Adipocyte (in vitro differentiated cells): ENCODE data around the gene ZNF322.

Source experiments
- DNase-seq: peaks from one replicate; pipeline ENCODE4 v3.0.0-alpha.2; 2015; ENCODE audit warnings: low read depth
- H3K27me3 ChIP-seq: replicated peaks from 2 replicates; pipeline ENCODE4 v1.7.0; 2013; ENCODE audit warnings: mild to moderate bottlenecking, low read length, moderate library complexity; ENCODE audit not compliant: control insufficient read depth, insufficient read depth
- H3K36me3 ChIP-seq: 2 replicates; pipeline ENCODE4 v1.7.0; 2013; ENCODE audit warnings: low read length, mild to moderate bottlenecking, moderate library complexity; ENCODE audit not compliant: control insufficient read depth, insufficient read depth, severe bottlenecking
- H3K4me1 ChIP-seq: 2 replicates; pipeline ENCODE4 v1.7.0; 2013; ENCODE audit warnings: mild to moderate bottlenecking, low read length, moderate library complexity; ENCODE audit not compliant: control insufficient read depth, insufficient read depth
- H3K4me3 ChIP-seq: 2 replicates; pipeline ENCODE4 v1.7.0; 2013; ENCODE audit warnings: mild to moderate bottlenecking, low read length, moderate library complexity
- H3K9ac ChIP-seq: 2 replicates; pipeline ENCODE4 v1.7.0; 2013; ENCODE audit warnings: mild to moderate bottlenecking, low read length, moderate library complexity
- H3K9me3 ChIP-seq: 2 replicates; pipeline ENCODE4 v1.7.0; 2013; ENCODE audit warnings: mild to moderate bottlenecking, low read length, moderate library complexity; ENCODE audit not compliant: control insufficient read depth

Gene ZNF322

DNA sequence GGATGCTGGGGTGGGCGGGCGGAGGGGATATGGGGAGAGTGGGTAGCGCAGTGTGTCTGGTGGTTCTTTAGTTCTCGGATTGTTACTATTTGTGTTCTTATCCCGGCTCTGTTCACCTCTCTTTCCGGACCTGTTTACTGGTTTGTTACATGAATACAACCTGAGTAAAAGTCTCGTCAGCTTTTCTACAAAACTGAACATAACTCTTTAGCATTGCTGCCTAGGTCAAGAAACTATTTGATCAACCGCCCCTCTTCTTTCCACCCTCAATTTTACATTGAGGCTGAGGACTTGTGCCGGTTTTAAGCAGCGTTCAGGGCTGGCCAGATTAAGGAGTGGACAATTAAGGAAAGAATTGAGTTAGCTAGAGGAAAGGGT is 62.2 kb downstream of the ZNF322 start:
- DNase-seq, result peak; percentile 1
- H3K9me3 ChIP-seq, result no peaks in the 10 kb centered on the region

DNA sequence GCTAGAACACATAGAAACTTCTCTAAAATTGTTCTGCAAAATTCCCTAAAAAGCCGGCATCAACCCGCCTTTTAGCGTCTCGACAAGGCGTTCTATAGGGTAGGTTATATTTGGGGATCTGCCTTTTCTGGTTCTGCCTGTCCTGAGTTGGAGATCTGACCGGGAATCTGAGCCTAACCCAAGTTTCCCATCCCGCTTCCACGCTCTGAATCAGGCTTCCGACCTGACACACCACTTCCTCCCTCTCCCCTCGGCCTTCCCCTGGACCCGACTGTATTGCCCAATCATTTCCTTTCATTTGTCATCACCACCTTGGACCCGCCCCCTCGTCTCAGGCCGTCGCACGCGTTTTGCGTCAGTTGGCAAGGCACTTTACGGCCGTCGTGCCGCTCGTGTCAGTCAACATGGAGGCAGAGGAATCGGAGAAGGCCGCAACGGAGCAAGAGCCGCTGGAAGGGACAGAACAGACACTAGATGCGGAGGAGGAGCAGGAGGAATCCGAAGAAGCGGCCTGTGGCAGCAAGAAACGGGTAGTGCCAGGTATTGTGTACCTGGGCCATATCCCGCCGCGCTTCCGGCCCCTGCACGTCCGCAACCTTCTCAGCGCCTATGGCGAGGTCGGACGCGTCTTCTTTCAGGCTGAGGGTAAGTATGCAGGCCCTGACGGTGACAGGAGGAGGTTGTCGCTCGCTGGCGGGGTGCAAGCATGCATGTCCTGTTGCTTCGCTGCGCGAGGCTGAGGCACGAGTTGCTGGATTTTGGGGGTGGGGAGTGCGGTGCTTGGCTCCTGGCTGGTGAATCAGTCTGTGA is 62.8 kb downstream of the ZNF322 start, which contains the start of gene ABT1:
Gene ABT1, plus strand, starts transcription at position 375 of the 810 bp plus-strand sequence. Its CDS starts 30 bp downstream, at position 405.
- H3K9ac ChIP-seq, result peak within 1 kb of the TSS; percentile 97
- DNase-seq, result peak; percentile 99
- no peaks in the 10 kb centered on the region for H3K9me3 ChIP-seq
- H3K4me1 ChIP-seq, result peaks cover 15% of the 10 kb centered on the region
- H3K4me3 ChIP-seq, result peak within 1 kb of the TSS; percentile 98
- H3K27me3 ChIP-seq, result no peaks in the 10 kb centered on the region
- H3K36me3 ChIP-seq, result peaks cover 26% of the 10 kb centered on the region

More for the DNA sequence above, 62.2 kb downstream of the ZNF322 start:
- Histone ChIP-seq H3K4me1 (peaks cover 15% of the 10 kb centered on the region), H3K9ac (peak overlapping the region; percentile 97), H3K27me3 (no peaks in the 10 kb centered on the region), H3K36me3 (peaks cover 26% of the 10 kb centered on the region), H3K4me3 (peak overlapping the region; percentile 98)

DNA sequence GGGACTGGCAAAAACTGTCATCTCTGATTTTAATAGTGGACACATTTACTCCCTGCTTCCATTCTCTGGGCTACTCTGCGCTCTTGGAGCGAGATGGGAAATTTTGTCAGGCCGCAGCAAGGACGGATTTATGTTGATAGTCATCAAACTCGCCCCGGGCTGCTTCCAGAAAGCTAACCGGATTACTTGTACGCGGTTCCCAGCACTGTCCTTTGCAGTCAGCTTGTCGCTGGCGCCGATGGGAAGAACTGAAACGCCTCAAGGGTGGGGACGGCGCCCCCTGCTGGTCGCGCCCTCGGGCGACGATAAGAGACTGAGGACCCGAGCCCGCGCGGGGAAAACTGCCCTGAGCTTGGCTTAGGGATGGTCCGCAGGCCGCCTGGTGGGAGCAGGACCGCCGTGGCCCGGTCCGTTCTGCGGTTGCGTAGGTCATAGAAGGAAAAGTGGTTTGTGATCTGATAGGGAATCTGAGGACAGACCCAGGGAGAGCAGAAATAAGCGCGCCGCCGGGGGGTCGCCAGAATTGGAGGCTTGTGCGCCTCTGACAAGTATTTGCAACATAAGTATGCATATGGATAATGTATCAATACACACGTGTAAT is 63.8 kb downstream of the ZNF322 start:
- no peaks in the 10 kb centered on the region for H3K9me3 ChIP-seq
- peak; percentile 97 for DNase-seq
- peak overlapping the region; percentile 97 for H3K9ac ChIP-seq
- H3K27me3 ChIP-seq, result no peaks in the 10 kb centered on the region
- H3K4me1 ChIP-seq, result peaks cover 15% of the 10 kb centered on the region
- H3K36me3 ChIP-seq, result peaks cover 26% of the 10 kb centered on the region
- H3K4me3 ChIP-seq, result peak overlapping the region; percentile 98

DNA sequence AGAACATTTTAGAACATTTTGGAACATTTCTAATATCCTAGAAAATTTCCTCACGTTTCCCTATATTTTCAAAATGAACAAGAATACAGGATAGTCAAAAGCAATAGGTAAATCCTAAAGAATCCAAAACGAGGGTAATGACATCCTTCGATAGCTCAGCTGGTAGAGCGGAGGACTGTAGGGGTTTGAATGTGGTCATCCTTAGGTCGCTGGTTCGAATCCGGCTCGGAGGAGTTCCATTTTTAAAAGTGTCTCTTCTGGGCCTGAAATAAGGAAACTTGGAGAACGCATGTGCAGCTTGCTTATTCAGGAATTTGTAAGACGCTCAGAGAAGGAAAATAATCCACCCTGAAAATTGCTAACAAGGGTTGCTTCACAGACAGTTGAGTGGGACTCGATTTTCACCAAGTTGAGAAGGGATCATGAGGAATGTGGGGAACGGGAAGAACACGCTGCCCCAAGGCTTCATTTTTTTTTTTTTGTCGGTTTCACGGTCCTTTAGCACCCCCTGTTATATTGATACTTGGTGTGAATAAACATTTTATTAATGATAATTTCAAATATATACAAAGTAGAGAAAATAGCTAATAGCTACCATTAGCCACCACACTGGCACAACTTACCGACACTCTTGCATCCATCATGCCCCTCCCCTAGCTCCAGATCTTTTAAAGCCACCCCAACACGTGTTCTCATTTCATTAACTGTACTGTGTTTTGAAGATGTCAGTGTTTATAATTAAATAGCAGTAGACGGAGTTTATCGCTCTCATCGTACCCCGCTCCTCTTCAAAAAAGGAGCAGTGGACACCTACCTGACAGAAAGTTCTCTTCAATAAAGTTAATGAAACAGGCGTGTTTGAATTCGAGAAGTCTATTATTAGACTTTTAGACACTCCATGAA is 64.6 kb downstream of the ZNF322 start:
- Histone ChIP-seq H3K9me3 (no peaks in the 10 kb centered on the region), H3K27me3 (no peaks in the 10 kb centered on the region), H3K36me3 (peaks cover 22% of the 10 kb centered on the region), H3K4me3 (peak overlapping the region; percentile 98), H3K4me1 (peaks cover 15% of the 10 kb centered on the region), H3K9ac (peak overlapping the region; percentile 97)
- peak; percentile 62 for DNase-seq

DNA sequence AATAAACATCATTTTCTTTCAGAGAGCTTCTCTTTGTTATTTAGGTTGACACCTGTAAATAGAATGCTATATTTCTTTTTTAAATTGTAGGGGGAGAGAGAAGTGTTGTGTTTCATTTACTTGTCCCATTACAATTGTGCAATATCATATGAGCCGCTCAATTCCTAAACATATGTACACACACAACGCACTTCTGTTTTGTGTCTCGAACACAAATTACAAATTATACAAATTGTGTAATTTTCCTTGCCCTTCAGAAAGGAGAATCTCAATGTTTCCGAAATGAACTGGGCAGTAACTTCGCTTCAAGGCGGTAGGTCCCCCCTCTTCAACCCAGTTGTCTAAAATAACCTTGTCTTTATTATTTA is 65.4 kb downstream of the ZNF322 start:
- Histone ChIP-seq H3K36me3 (peaks cover 13% of the 10 kb centered on the region), H3K27me3 (no peaks in the 10 kb centered on the region), H3K9me3 (no peaks in the 10 kb centered on the region), H3K4me3 (peak overlapping the region; percentile 32), H3K4me1 (peaks cover 15% of the 10 kb centered on the region), H3K9ac (no peak overlapping the region)
- DNase-seq, result no peak

DNA sequence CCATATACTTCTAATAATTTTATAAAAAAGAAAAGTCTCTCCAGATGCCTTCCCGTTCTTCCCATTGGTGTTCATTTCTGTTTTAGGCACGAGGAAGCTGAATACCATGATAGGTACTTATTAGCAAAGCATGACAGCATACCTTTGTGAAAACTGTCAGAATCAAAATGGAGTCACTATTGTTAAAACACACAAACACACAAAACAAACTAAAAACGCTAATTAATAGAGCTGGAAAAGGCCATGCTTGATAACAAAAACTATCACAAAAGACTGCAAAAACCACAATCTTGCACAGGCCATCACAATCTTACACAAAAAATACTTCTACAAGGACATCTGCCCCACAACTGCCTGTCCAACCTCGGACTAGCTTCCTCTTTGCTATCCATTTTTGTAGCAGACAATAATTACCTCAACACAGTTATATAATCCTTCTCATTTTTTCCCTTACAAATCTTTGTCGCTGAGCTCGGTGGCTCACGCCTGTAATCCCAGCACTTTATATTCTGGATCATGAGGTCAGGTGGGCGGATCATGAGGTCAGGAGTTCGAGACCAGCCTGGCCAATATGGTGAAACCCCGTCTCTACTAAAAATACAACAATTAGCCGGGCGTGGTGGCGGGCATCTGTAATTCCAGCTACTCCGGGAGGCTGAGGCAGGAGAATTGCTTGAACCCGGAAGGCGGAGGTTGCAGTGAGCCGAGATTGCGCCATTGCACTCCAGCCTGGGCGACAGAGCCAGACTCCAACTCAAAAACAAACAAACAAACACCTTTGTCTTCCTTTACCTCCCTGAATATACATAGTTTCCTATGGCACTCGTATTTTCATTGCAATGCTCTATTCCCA is 66.0 kb downstream of the ZNF322 start:
- Histone ChIP-seq H3K9me3 (no peaks in the 10 kb centered on the region), H3K4me1 (peaks cover 15% of the 10 kb centered on the region), H3K27me3 (no peaks in the 10 kb centered on the region), H3K4me3 (peak overlapping the region; percentile 32), H3K9ac (no peak overlapping the region), H3K36me3 (peaks cover 7% of the 10 kb centered on the region)
- DNase-seq, result no peak

DNA sequence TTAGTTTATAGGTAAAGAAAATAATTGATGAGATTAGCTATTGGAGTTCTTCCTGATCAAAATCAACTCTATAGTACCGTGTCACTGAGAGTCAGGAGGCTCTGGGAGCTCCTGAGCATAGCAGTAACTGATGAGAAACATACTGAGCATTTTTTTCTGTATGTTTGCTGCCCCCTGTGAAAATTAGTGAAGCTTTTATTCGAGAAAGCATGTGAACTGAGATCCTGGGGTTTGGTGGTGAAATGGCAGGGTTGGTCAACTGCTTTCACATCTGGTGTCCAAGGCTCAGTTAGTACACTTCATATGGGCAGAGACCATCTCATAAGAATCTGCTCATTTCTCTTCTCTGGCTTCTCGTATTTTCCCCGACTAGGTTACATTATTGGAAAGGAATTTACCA is 66.9 kb downstream of the ZNF322 start:
- H3K4me1 ChIP-seq, result peaks cover 10% of the 10 kb centered on the region
- H3K27me3 ChIP-seq, result no peaks in the 10 kb centered on the region
- DNase-seq, result no peak
- H3K9ac ChIP-seq, result no peak overlapping the region
- H3K9me3 ChIP-seq, result no peaks in the 10 kb centered on the region
- H3K36me3 ChIP-seq, result no peaks in the 10 kb centered on the region
- no peak overlapping the region for H3K4me3 ChIP-seq

DNA sequence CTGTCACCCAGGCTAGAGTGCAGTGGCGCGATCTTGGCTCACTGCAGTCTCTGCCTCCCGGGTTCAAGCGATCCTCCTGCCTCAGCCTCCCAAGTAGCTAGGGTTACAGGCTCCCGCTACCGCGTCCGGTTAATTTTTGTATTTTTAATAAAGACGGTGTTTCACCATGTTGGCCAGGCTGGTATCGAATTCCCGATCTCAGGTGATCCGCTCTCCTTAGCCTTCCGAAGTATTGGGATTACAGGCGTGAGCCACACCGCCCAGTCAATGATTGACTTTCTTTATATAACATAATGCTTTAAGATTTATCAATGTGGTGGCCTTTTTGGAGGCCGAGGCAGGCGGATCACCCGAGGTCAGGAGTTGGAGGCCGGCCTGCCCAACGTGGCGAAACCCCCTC is 70.6 kb downstream of the ZNF322 start:
- Histone ChIP-seq H3K9ac (no peak overlapping the region), H3K27me3 (peaks cover 8% of the 10 kb centered on the region), H3K36me3 (no peaks in the 10 kb centered on the region), H3K4me1 (no peaks in the 10 kb centered on the region), H3K9me3 (no peaks in the 10 kb centered on the region), H3K4me3 (no peak overlapping the region)
- DNase-seq, result no peak
